Activated B cell treated with CpG ODN at 0.5 μM for 24 hours (primary cell): ENCODE data around the gene TTC21A. TPM values are rescaled to one million over a fixed set of nuclear protein-coding genes. Genes with fewer than 3 reads are reported as not detected.

Experiments used
- ATAC-seq: fragments of 200-7000 bp; cut with Tn5 transposase; one replicate; pipeline ENCODE4 v1.10.0; 2021; ENCODE audit warnings: low read depth, mild to moderate bottlenecking, moderate library complexity
- CTCF ChIA-PET: fragments of 350-600 bp; sonication (Branson Sonifier 250); formaldehyde crosslinking; loops from one replicate; lab custom pipeline; 2021; ENCODE audit warnings: antibody characterized with exemption; lab: Charles Lee
- POLR2A ChIA-PET: fragments of 350-600 bp; sonication (Branson Sonifier 250); formaldehyde crosslinking; loops from one replicate; lab custom pipeline; 2021; ENCODE audit warnings: antibody characterized with exemption; lab: Charles Lee
- DNase-seq: peaks from one replicate; pipeline ENCODE4 v3.0.0; 2022
- H3K27ac Mint-ChIP-seq: one replicate; pipeline ENCODE4 v1.8.0; 2020; ENCODE audit warnings: mixed read lengths
- H3K27me3 Mint-ChIP-seq: one replicate; pipeline ENCODE4 v1.8.0; 2021; ENCODE audit warnings: mixed read lengths
- H3K36me3 Mint-ChIP-seq: one replicate; pipeline ENCODE4 v1.8.0; 2021; ENCODE audit warnings: low read depth, mixed read lengths
- H3K4me1 Mint-ChIP-seq: one replicate; pipeline ENCODE4 v1.8.0; 2021; ENCODE audit warnings: mixed read lengths
- H3K4me3 Mint-ChIP-seq: one replicate; pipeline ENCODE4 v1.8.0; 2020; ENCODE audit warnings: mild to moderate bottlenecking, mixed read lengths
- H3K9me3 Mint-ChIP-seq: one replicate; pipeline ENCODE4 v1.8.0; 2020; ENCODE audit warnings: mixed read lengths
- intact Hi-C: fragments of 100-400 bp; cut with micrococcal nuclease; formaldehyde crosslinking; loops from one replicate; pipeline ENCODE4 v1.15.1; 2024
- total RNA-seq: library from RNA; stranded (reverse); gene quantifications from 2 replicates; pipeline ENCODE4 v1.2.3, GENCODE V29; 2022
- TF ChIP-seq, protein P1 (sequence below): fragments of 200-600 bp; IDR thresholded peaks from one replicate; pipeline ENCODE4 v1.8.0; 2022; ENCODE audit warnings: antibody characterized with exemption, mild to moderate bottlenecking

The TTC21A gene
- total RNA-seq, 1 donor from 2014 or later, result 15.9 TPM

DNA sequence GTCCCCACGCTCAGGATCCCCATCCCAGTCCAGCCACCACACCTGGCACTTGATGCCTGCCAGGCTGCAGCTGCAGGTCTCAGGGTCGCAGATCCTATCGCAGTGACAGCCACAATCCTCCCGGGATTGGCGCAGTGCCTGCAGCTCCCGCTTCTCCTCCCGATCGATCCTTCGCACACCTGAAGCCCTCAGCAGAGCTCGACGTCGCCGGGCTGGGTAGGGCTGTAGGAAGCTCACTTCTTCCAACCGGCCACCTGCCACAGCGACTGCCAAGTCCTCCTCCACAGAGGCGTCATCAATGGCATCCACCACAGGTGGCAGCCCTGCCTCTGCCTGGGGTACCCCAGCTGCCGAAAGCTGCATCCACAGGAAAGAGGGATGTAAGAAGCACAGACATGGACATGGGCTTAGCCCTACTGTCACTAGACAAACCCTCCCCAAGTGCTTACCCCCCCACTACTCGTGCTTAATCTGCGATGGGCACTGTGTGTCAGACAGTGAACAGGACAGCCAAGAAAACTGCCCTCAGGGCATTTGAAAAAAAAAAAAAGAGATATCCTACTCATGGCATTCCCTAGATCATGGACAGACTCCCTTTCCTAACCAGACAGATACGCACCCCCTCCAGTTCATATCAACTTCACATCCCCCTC, 36.7 kb downstream of the TTC21A start:
- peaks cover 70% of the 10 kb centered on the region for H3K4me1 Mint-ChIP-seq
- no peak overlapping the region for H3K27ac Mint-ChIP-seq
- TF ChIP-seq, protein P1, sequence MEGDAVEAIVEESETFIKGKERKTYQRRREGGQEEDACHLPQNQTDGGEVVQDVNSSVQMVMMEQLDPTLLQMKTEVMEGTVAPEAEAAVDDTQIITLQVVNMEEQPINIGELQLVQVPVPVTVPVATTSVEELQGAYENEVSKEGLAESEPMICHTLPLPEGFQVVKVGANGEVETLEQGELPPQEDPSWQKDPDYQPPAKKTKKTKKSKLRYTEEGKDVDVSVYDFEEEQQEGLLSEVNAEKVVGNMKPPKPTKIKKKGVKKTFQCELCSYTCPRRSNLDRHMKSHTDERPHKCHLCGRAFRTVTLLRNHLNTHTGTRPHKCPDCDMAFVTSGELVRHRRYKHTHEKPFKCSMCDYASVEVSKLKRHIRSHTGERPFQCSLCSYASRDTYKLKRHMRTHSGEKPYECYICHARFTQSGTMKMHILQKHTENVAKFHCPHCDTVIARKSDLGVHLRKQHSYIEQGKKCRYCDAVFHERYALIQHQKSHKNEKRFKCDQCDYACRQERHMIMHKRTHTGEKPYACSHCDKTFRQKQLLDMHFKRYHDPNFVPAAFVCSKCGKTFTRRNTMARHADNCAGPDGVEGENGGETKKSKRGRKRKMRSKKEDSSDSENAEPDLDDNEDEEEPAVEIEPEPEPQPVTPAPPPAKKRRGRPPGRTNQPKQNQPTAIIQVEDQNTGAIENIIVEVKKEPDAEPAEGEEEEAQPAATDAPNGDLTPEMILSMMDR, result no peak
- ATAC-seq (no peak), DNase-seq (no peak)
- ChIA-PET CTCF (no interaction called here), POLR2A (no interaction called here)
- no peaks in the 10 kb centered on the region for H3K9me3 Mint-ChIP-seq
- H3K27me3 Mint-ChIP-seq, result no peaks in the 10 kb centered on the region
- intact Hi-C loops, result no loop called here
- no peak overlapping the region for H3K4me3 Mint-ChIP-seq
- peaks cover 76% of the 10 kb centered on the region for H3K36me3 Mint-ChIP-seq

- ATAC-seq (no peak), DNase-seq (no peak)
- TF ChIP-seq, protein P1, result no peak
- intact Hi-C loops, result no loop called here
- CTCF ChIA-PET, result no interaction called here
- H3K4me3 Mint-ChIP-seq, result no peak overlapping the region
- H3K36me3 Mint-ChIP-seq, result peaks cover 71% of the 10 kb centered on the region
- no peaks in the 10 kb centered on the region for H3K9me3 Mint-ChIP-seq
- POLR2A ChIA-PET, result interaction anchor here (6.0 kb wide), 1 partner anchor 17 kb away, joined by 42 read pairs; no protein-coding TSS in a partner anchor
- H3K4me1 Mint-ChIP-seq, result peaks cover 76% of the 10 kb centered on the region
- H3K27ac Mint-ChIP-seq, result no peak overlapping the region
- no peaks in the 10 kb centered on the region for H3K27me3 Mint-ChIP-seq
These were observed 37.4 kb downstream of the TTC21A start for GRCh38 chr3:39144748-39145380.

DNA sequence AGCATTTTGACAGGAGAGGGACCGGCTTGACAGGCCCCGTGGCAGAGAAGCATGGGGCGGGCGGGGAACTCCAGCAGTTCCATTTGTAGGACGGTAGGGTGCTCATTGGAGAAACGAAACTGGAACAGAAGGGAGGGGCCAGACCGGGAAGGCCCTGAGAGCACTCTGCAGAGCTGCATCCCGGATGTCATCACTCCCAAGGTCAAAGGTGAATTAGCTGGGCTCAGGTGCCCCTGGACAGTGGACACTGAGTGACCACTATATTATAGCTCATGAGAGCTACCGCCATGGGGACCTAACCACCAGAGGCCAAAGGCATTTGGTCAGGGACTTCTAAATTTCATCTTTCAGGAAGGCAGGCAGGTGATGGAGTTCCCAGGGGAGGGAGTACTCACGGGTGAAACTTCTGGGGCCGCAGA, 38.6 kb downstream of the TTC21A start:
- CTCF ChIA-PET, result interaction anchor here (1.7 to 2.0 kb wide), 2 partner anchors 20 to 142 kb away, joined by 4 to 7 read pairs; no protein-coding TSS in a partner anchor
- POLR2A ChIA-PET, result interaction anchor here (1.3 to 6.0 kb wide), 3 partner anchors 15 to 32 kb away, joined by 4 to 42 read pairs (median 6); no protein-coding TSS in a partner anchor
- Mint-ChIP-seq H3K27ac (peak overlapping the region; percentile 99), H3K36me3 (peaks cover 61% of the 10 kb centered on the region), H3K9me3 (no peaks in the 10 kb centered on the region), H3K27me3 (no peaks in the 10 kb centered on the region), H3K4me1 (peaks cover 81% of the 10 kb centered on the region), H3K4me3 (peak overlapping the region; percentile 98)
- intact Hi-C loops, result no loop called here
- TF ChIP-seq, protein P1, result no peak
- ATAC-seq (no peak), DNase-seq (no peak)

DNA sequence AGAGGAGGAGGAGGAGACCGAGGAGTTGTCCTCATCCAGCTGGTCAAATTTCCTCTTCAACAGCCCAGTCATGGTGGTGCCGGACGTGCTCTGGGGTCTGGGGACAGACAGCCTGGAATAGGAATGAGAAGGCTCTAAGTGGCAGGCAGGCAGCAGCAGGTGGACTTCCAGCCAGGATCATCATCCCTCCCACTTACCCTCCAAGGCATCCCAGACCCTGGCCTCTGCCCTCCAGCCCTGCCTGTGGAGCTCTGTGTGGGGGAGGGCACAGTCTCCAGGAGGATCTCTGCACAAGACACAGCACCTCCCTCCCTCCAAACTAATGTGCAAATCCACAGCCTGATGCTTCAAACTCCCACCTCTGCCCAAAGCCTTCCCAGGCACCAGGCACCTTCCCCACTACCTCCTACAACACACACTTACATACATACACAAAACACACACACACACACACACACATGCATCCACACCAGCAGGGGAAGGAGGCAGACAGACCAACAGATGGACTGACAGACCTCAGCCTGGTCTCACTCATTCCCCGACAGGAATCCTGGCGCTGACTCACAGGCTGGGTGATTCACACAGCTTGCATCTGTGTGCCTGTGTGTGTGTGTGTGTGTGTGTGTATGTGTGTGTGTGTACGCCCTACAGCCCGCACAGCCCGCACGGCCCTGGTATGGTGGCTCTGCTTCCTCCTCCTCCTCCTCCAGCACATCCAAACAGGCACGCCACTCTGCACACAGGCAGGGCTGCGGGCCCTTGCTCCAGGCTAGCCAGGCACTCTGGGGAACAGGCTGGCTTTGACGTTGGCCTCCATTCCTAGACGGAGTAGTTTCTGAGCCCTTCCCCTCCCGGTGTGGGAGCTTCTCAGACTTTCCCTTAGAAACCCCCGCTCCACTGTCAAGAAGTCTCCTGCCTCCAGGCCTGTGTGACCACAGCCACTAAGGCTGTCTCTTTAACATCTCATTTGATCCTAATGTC, 39.4 kb downstream of the TTC21A start:
- intact Hi-C loops, result no loop called here
- peak overlapping the region; percentile 99 for H3K27ac Mint-ChIP-seq
- no peaks in the 10 kb centered on the region for H3K9me3 Mint-ChIP-seq
- H3K27me3 Mint-ChIP-seq, result no peaks in the 10 kb centered on the region
- POLR2A ChIA-PET, result interaction anchor here (0.8 to 6.0 kb wide), 7 partner anchors 12 to 141 kb away, joined by 3 to 42 read pairs (median 6); no protein-coding TSS in a partner anchor
- H3K4me3 Mint-ChIP-seq, result peak overlapping the region; percentile 98
- CTCF ChIA-PET, result interaction anchor here (0.9 to 2.5 kb wide), 4 partner anchors 20 to 141 kb away, joined by 3 to 7 read pairs (median 5); no protein-coding TSS in a partner anchor
- TF ChIP-seq, protein P1, result no peak
- H3K36me3 Mint-ChIP-seq, result peaks cover 55% of the 10 kb centered on the region
- H3K4me1 Mint-ChIP-seq, result peaks cover 81% of the 10 kb centered on the region
- no peak for DNase-seq
- ATAC-seq, result peak; percentile 53
